ENCODE data around the gene CATSPERD. TPM values are rescaled to one million over a fixed set of nuclear protein-coding genes. Genes with fewer than 3 reads are reported as not detected.
A peak's percentile ranks its signal among the peaks of the same experiment; 100 is the strongest.

The CATSPERD gene
- total RNA-seq, 1 donor from 2014 or later = not detected

GRCh38 chr19:5703819-5704818 lies 16.3 kb upstream of the CATSPERD start:
- peaks cover 4% of the 10 kb centered on the region for H3K79me2 ChIP-seq (ENCODE audit: insufficient read depth, low read length)
- H2AFZ ChIP-seq (ENCODE audit: low read depth, low read length) = no peak overlapping the region
- TF ChIP-seq, protein P1, sequence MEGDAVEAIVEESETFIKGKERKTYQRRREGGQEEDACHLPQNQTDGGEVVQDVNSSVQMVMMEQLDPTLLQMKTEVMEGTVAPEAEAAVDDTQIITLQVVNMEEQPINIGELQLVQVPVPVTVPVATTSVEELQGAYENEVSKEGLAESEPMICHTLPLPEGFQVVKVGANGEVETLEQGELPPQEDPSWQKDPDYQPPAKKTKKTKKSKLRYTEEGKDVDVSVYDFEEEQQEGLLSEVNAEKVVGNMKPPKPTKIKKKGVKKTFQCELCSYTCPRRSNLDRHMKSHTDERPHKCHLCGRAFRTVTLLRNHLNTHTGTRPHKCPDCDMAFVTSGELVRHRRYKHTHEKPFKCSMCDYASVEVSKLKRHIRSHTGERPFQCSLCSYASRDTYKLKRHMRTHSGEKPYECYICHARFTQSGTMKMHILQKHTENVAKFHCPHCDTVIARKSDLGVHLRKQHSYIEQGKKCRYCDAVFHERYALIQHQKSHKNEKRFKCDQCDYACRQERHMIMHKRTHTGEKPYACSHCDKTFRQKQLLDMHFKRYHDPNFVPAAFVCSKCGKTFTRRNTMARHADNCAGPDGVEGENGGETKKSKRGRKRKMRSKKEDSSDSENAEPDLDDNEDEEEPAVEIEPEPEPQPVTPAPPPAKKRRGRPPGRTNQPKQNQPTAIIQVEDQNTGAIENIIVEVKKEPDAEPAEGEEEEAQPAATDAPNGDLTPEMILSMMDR (IDR thresholded peaks at IDR 0.05; ENCODE audit: insufficient read depth, low read depth, low read length) = no peak
- no peak for TF ChIP-seq EZH2 (IDR thresholded peaks at IDR 0.05; ENCODE audit: insufficient read depth, low read length)
- peaks cover 17% of the 10 kb centered on the region for H4K20me1 ChIP-seq (ENCODE audit: insufficient read depth, low read length)
- DNase-seq (ENCODE audit: low read depth) = no peak
- no peak for FAIRE-seq
- Mint-ChIP-seq H3K27me3 (ENCODE audit: low read depth, unreplicated experiment) (no peaks in the 10 kb centered on the region), H3K9me3 (ENCODE audit: unreplicated experiment) (no peaks in the 10 kb centered on the region), H3K4me1 (ENCODE audit: low read depth, unreplicated experiment) (no peaks in the 10 kb centered on the region), H3K36me3 (ENCODE audit: low read depth, unreplicated experiment) (peaks cover 15% of the 10 kb centered on the region), H3K4me3 (ENCODE audit: unreplicated experiment) (no peak overlapping the region), H3K27ac (ENCODE audit: unreplicated experiment) (peak overlapping the region; percentile 41)
- no peak overlapping the region for H3K9ac ChIP-seq (ENCODE audit: low read length)
- peaks cover 24% of the 10 kb centered on the region for H3K36me3 ChIP-seq (ENCODE audit: insufficient read depth, low read length)
- no peak overlapping the region for H3K4me2 ChIP-seq (ENCODE audit: low read length)
- no peak overlapping the region for H3K4me3 ChIP-seq (ENCODE audit: insufficient read depth, low read depth, low read length)
- no peaks in the 10 kb centered on the region for H3K27me3 ChIP-seq (ENCODE audit: insufficient read depth, low read length)
- no peak overlapping the region for H3K27ac ChIP-seq (ENCODE audit: low read depth, low read length)
- no peaks in the 10 kb centered on the region for H3K4me1 ChIP-seq (ENCODE audit: insufficient read depth, low read length)
- no peaks in the 10 kb centered on the region for H3K9me3 ChIP-seq (ENCODE audit: insufficient read depth, low read depth, low read length)

DNA sequence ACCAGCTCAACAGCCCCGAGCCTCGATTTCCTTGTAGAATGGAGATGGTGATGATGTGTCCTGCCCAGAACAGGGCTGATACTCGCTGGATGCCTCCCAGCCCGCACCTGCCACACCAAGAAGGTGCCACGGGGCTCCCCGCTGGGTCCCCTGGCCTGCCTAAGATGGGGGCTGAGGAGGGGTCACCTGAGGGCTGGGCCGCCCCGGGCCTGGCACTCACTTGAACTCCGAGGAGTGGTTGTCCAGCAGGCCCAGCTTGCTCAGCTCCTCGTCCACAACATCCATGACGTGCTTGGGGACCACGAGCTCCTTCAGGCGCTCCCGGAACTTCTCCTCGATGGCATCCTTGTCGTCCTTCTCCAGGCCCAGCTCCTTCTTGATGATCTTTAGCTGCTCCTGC lies 14.9 kb upstream of the CATSPERD start:
- Mint-ChIP-seq H3K27ac (ENCODE audit: unreplicated experiment) (no peak overlapping the region), H3K4me3 (ENCODE audit: unreplicated experiment) (no peak overlapping the region), H3K27me3 (ENCODE audit: low read depth, unreplicated experiment) (no peaks in the 10 kb centered on the region), H3K9me3 (ENCODE audit: unreplicated experiment) (no peaks in the 10 kb centered on the region), H3K36me3 (ENCODE audit: low read depth, unreplicated experiment) (peaks cover 14% of the 10 kb centered on the region), H3K4me1 (ENCODE audit: low read depth, unreplicated experiment) (no peaks in the 10 kb centered on the region)
- Histone ChIP-seq H3K9me3 (ENCODE audit: insufficient read depth, low read depth, low read length) (no peaks in the 10 kb centered on the region), H3K4me1 (ENCODE audit: insufficient read depth, low read length) (no peaks in the 10 kb centered on the region), H3K79me2 (ENCODE audit: insufficient read depth, low read length) (peaks cover 4% of the 10 kb centered on the region), H3K27me3 (ENCODE audit: insufficient read depth, low read length) (no peaks in the 10 kb centered on the region), H4K20me1 (ENCODE audit: insufficient read depth, low read length) (peaks cover 15% of the 10 kb centered on the region), H3K9ac (ENCODE audit: low read length) (no peak overlapping the region), H3K4me2 (ENCODE audit: low read length) (no peak overlapping the region), H3K27ac (ENCODE audit: low read depth, low read length) (no peak overlapping the region), H3K36me3 (ENCODE audit: insufficient read depth, low read length) (peaks cover 24% of the 10 kb centered on the region), H3K4me3 (ENCODE audit: insufficient read depth, low read depth, low read length) (no peak overlapping the region), H2AFZ (ENCODE audit: low read depth, low read length) (no peak overlapping the region)
- no peak for FAIRE-seq
- TF ChIP-seq EZH2 (IDR thresholded peaks at IDR 0.05; ENCODE audit: insufficient read depth, low read length) = no peak
- DNase-seq (ENCODE audit: low read depth) = no peak

GRCh38 chr19:5706876-5707573 lies 13.4 kb upstream of the CATSPERD start:
- Histone ChIP-seq H3K79me2 (ENCODE audit: insufficient read depth, low read length) (peaks cover 4% of the 10 kb centered on the region), H3K4me2 (ENCODE audit: low read length) (no peak overlapping the region), H3K27ac (ENCODE audit: low read depth, low read length) (no peak overlapping the region), H4K20me1 (ENCODE audit: insufficient read depth, low read length) (peaks cover 19% of the 10 kb centered on the region), H3K36me3 (ENCODE audit: insufficient read depth, low read length) (peaks cover 31% of the 10 kb centered on the region), H3K9me3 (ENCODE audit: insufficient read depth, low read depth, low read length) (no peaks in the 10 kb centered on the region), H3K27me3 (ENCODE audit: insufficient read depth, low read length) (no peaks in the 10 kb centered on the region), H2AFZ (ENCODE audit: low read depth, low read length) (no peak overlapping the region), H3K9ac (ENCODE audit: low read length) (no peak overlapping the region), H3K4me3 (ENCODE audit: insufficient read depth, low read depth, low read length) (no peak overlapping the region), H3K4me1 (ENCODE audit: insufficient read depth, low read length) (no peaks in the 10 kb centered on the region)
- Mint-ChIP-seq H3K9me3 (ENCODE audit: unreplicated experiment) (no peaks in the 10 kb centered on the region), H3K27me3 (ENCODE audit: low read depth, unreplicated experiment) (no peaks in the 10 kb centered on the region), H3K27ac (ENCODE audit: unreplicated experiment) (no peak overlapping the region), H3K4me1 (ENCODE audit: low read depth, unreplicated experiment) (no peaks in the 10 kb centered on the region), H3K4me3 (ENCODE audit: unreplicated experiment) (no peak overlapping the region), H3K36me3 (ENCODE audit: low read depth, unreplicated experiment) (peaks cover 18% of the 10 kb centered on the region)
- DNase-seq (ENCODE audit: low read depth) (no peak), FAIRE-seq (no peak)
- TF ChIP-seq, protein P1 (IDR thresholded peaks at IDR 0.05; ENCODE audit: insufficient read depth, low read depth, low read length) = no peak
- no peak for TF ChIP-seq EZH2 (IDR thresholded peaks at IDR 0.05; ENCODE audit: insufficient read depth, low read length)
